HEK293 (cell line): ENCODE results near the gene RASEF.

Experiments used
- CTCF ChIA-PET: fragments of 350-600 bp; formaldehyde crosslinking; extraction: SDS; loops from one replicate; lab custom pipeline; 2021; ENCODE audit warnings: antibody characterized with exemption; lab: Yijun Ruan, JAX
- POLR2A ChIA-PET: fragments of 300-600 bp; formaldehyde crosslinking; extraction: SDS; loops from one replicate; lab custom pipeline; 2020; ENCODE audit warnings: antibody characterized with exemption, inconsistent platforms; lab: Yijun Ruan, JAX
- H3K27ac ChIP-seq: fragments of 200-500 bp; sonication (Bioruptor generic); 2 replicates; pipeline ENCODE4 v1.5.1; 2014; ENCODE audit warnings: low read depth, low read length, control low read depth, inconsistent platforms; ENCODE audit errors: extremely low read depth
- H3K36me3 ChIP-seq, 2 experiments: fragments of 200-500 bp in 1 of 2; sonication (Bioruptor generic) in 1 of 2; 1 replicate in 1 of 2; 2 replicates in 1 of 2; pipeline ENCODE4 v1.5.1; 2014 to 2017; ENCODE audit warnings: inconsistent platforms in 2 of 2, low read length in 2 of 2; ENCODE audit not compliant: control insufficient read depth in 2 of 2, insufficient read depth in 1 of 2
- H3K4me1 ChIP-seq: fragments of 200-500 bp; sonication (Bioruptor generic); 2 replicates; pipeline ENCODE4 v1.5.1; 2014; ENCODE audit warnings: mild to moderate bottlenecking, low read length, inconsistent platforms; ENCODE audit not compliant: control insufficient read depth, insufficient read depth
- H3K4me3 ChIP-seq: 2 replicates; pipeline ENCODE4 v1.5.1; 2011; ENCODE audit warnings: low read depth, mild to moderate bottlenecking, control low read depth, low read length, moderate library complexity
- H3K9me3 ChIP-seq: fragments of 200-500 bp; sonication (Bioruptor generic); 2 replicates; pipeline ENCODE4 v1.5.1; 2014; ENCODE audit warnings: low read depth, low read length, inconsistent platforms; ENCODE audit not compliant: control insufficient read depth, insufficient read depth
- EGR2 ChIP-seq: fragments of 450-650 bp; formaldehyde crosslinking; IDR thresholded peaks from 2 replicates; pipeline ENCODE4 v1.5.1; 2016; ENCODE audit warnings: low read depth, missing biosample characterization, missing genetic modification characterization
- ELK4 ChIP-seq: IDR thresholded peaks from 2 replicates; pipeline ENCODE4 v1.6.1; 2011; ENCODE audit warnings: mild to moderate bottlenecking, low read depth, low read length, borderline replicate concordance
- KLF17 ChIP-seq: fragments of 450-650 bp; formaldehyde crosslinking; IDR thresholded peaks from 2 replicates; pipeline ENCODE4 v1.5.1; 2016; ENCODE audit warnings: missing biosample characterization, missing genetic modification characterization
- KLF9 ChIP-seq: fragments of 450-650 bp; formaldehyde crosslinking; IDR thresholded peaks from 2 replicates; pipeline ENCODE4 v1.5.1; 2016; ENCODE audit warnings: missing biosample characterization, missing genetic modification characterization, low read depth
- PATZ1 ChIP-seq: fragments of 450-650 bp; formaldehyde crosslinking; IDR thresholded peaks from 2 replicates; pipeline ENCODE4 v1.5.1; 2016; ENCODE audit warnings: missing biosample characterization, missing genetic modification characterization
- PRDM10 ChIP-seq: fragments of 450-650 bp; formaldehyde crosslinking; IDR thresholded peaks from 2 replicates; pipeline ENCODE4 v1.5.1; 2016; ENCODE audit warnings: missing biosample characterization, missing genetic modification characterization
- PRDM4 ChIP-seq: fragments of 450-650 bp; formaldehyde crosslinking; IDR thresholded peaks from 2 replicates; pipeline ENCODE4 v1.5.1; 2017; ENCODE audit warnings: missing biosample characterization, missing genetic modification characterization
- ZBTB8A ChIP-seq: fragments of 450-650 bp; formaldehyde crosslinking; IDR thresholded peaks from 2 replicates; pipeline ENCODE4 v1.5.1; 2016; ENCODE audit warnings: missing biosample characterization, missing genetic modification characterization
- ZIC2 ChIP-seq: fragments of 450-650 bp; formaldehyde crosslinking; IDR thresholded peaks from 2 replicates; pipeline ENCODE4 v1.5.1; 2016; ENCODE audit warnings: missing biosample characterization, missing genetic modification characterization
- ZNF112 ChIP-seq: fragments of 450-650 bp; formaldehyde crosslinking; IDR thresholded peaks from 2 replicates; pipeline ENCODE4 v1.5.0; 2017; ENCODE audit warnings: missing biosample characterization, missing genetic modification characterization
- ZNF221 ChIP-seq: fragments of 450-650 bp; formaldehyde crosslinking; IDR thresholded peaks from 2 replicates; pipeline ENCODE4 v1.5.1; 2017; ENCODE audit warnings: missing biosample characterization, missing genetic modification characterization, borderline replicate concordance
- ZNF324 ChIP-seq: fragments of 450-650 bp; formaldehyde crosslinking; IDR thresholded peaks from 2 replicates; pipeline ENCODE4 v1.5.1; 2016; ENCODE audit warnings: missing biosample characterization, missing genetic modification characterization
- ZNF513 ChIP-seq: fragments of 450-650 bp; IDR thresholded peaks from 2 replicates; pipeline ENCODE4 v1.5.1; 2018; ENCODE audit warnings: missing biosample characterization, missing genetic modification characterization
- ZNF560 ChIP-seq: fragments of 450-650 bp; formaldehyde crosslinking; IDR thresholded peaks from 2 replicates; pipeline ENCODE4 v1.5.1; 2017; ENCODE audit warnings: missing biosample characterization, missing genetic modification characterization, borderline replicate concordance
- ZNF571 ChIP-seq: fragments of 450-650 bp; formaldehyde crosslinking; IDR thresholded peaks from 2 replicates; pipeline ENCODE4 v1.5.0; 2017; ENCODE audit warnings: missing biosample characterization, missing genetic modification characterization
- ZNF623 ChIP-seq: fragments of 450-650 bp; formaldehyde crosslinking; IDR thresholded peaks from 2 replicates; pipeline ENCODE4 v1.5.1; 2016; ENCODE audit warnings: missing biosample characterization, missing genetic modification characterization
- ZNF704 ChIP-seq: fragments of 450-650 bp; formaldehyde crosslinking; IDR thresholded peaks from 2 replicates; pipeline ENCODE4 v1.5.1; 2016; ENCODE audit warnings: missing biosample characterization, missing genetic modification characterization

Gene RASEF

GRCh38 chr9:83108208-83108607, 45.3 kb upstream of the RASEF start (continued):
- TF ChIP-seq PRDM10 (tag by site-specific recombination), result no peak
- TF ChIP-seq ZIC2, result no peak
- no peak for TF ChIP-seq ZNF513 (tag by site-specific recombination)
- TF ChIP-seq ZNF324, result no peak
- no peak for TF ChIP-seq ELK4
- no peak for TF ChIP-seq ZNF112

- Histone ChIP-seq H3K9me3 (no peaks in the 10 kb centered on the region), H3K4me3 (no peak overlapping the region), H3K27ac (no peak overlapping the region), H3K36me3 (no peaks in the 10 kb centered on the region), H3K4me1 (no peaks in the 10 kb centered on the region)
- ChIA-PET CTCF (no interaction called here), POLR2A (no interaction called here)
- TF ChIP-seq EGR2 (tag by site-specific recombination) (no peak), ZNF221 (tag by site-specific recombination) (no peak), PATZ1 (tag by site-specific recombination) (no peak), ZNF560 (tag by site-specific recombination) (no peak), KLF17 (tag by site-specific recombination) (no peak), ZNF623 (no peak), ZBTB8A (no peak), ZNF704 (tag by site-specific recombination) (no peak), ZNF112 (no peak), PRDM4 (tag by site-specific recombination) (no peak), KLF9 (tag by site-specific recombination) (no peak), ZNF571 (no peak)
These were observed 43.8 kb upstream of the RASEF start for GRCh38 chr9:83106772-83107171.
